ENCODE measurements around the gene KRTAP12-1. TPM values are rescaled to one million over a fixed set of nuclear protein-coding genes. Genes with fewer than 3 reads are reported as not detected.

Gene KRTAP12-1
- total RNA-seq, 1 experiment from 2014 or later: 0.63 TPM

DNA sequence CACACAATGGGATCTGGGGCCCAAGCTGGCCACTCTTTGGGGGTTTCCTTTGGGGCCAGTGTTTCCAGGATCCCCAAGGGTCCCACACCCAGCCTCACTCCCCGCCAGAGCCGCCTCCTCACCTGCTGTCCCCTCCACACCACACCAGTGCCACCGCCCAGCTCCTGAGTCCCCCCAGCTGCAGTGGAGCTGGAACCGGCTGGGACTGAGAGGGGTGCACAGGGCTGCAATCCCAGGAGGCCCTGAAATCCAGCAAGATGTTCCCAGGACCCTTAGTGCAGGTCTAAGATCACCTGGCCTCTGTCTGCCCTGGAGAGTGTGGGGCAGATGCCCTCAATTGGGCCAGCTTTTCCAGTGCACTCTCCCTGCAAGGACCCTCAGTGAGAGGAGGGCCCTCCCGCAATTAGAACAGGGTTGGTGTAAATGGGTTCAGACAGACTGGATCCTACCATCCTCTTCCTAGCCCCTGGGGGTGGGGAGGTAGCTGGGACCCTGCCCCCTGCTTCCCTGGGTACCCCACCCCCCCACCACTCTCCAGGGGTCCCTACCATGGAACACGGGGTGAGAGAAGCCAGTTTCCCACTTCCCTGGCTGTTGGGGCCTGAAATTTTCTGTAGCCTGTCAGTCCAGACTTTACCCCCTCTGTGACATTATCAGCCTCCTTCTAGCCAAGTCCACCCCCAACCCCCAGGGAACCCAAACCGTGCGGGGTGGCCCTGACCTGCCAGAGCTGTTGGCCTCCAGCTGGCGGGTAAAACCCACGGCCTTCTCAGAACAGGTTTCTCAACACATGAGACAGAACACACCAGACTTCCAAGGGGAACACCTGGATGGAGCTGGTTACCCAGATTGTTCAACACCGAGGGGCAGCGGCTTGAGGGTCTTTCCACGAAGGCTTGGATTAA is 22.0 kb upstream of the KRTAP12-1 start:
- Mint-ChIP-seq H3K27me3 (ENCODE audit: low read depth) (peaks cover 34% of the 10 kb centered on the region), H3K27ac (peak overlapping the region; percentile 100), H3K9me3 (no peaks in the 10 kb centered on the region), H3K36me3 (no peaks in the 10 kb centered on the region), H3K4me1 (peaks cover 80% of the 10 kb centered on the region), H3K4me3 (peak overlapping the region; percentile 75)
- ChIA-PET CTCF (interaction anchor here (1.0 to 2.1 kb wide), 4 partner anchors 15 to 193 kb away, joined by 4 to 8 read pairs (median 6); no protein-coding TSS in a partner anchor), POLR2A (no interaction called here)
- ATAC-seq (no peak), DNase-seq (ENCODE audit: low spot score) (no peak)
- no peak for TF ChIP-seq ATF6 (CRISPR knock-in tag; IDR thresholded peaks at IDR 0.05)
- no peak for TF ChIP-seq ERG (CRISPR knock-in tag; IDR thresholded peaks at IDR 0.05)
- TF ChIP-seq, protein P1, sequence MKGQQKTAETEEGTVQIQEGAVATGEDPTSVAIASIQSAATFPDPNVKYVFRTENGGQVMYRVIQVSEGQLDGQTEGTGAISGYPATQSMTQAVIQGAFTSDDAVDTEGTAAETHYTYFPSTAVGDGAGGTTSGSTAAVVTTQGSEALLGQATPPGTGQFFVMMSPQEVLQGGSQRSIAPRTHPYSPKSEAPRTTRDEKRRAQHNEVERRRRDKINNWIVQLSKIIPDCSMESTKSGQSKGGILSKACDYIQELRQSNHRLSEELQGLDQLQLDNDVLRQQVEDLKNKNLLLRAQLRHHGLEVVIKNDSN (CRISPR knock-in tag; IDR thresholded peaks at IDR 0.05): no peak
- no peak for TF ChIP-seq GABPB1 (CRISPR knock-in tag; IDR thresholded peaks at IDR 0.05)
- TF ChIP-seq KAT7 (CRISPR knock-in tag; IDR thresholded peaks at IDR 0.05; ENCODE audit: borderline replicate concordance): no peak
- TF ChIP-seq, protein P2, sequence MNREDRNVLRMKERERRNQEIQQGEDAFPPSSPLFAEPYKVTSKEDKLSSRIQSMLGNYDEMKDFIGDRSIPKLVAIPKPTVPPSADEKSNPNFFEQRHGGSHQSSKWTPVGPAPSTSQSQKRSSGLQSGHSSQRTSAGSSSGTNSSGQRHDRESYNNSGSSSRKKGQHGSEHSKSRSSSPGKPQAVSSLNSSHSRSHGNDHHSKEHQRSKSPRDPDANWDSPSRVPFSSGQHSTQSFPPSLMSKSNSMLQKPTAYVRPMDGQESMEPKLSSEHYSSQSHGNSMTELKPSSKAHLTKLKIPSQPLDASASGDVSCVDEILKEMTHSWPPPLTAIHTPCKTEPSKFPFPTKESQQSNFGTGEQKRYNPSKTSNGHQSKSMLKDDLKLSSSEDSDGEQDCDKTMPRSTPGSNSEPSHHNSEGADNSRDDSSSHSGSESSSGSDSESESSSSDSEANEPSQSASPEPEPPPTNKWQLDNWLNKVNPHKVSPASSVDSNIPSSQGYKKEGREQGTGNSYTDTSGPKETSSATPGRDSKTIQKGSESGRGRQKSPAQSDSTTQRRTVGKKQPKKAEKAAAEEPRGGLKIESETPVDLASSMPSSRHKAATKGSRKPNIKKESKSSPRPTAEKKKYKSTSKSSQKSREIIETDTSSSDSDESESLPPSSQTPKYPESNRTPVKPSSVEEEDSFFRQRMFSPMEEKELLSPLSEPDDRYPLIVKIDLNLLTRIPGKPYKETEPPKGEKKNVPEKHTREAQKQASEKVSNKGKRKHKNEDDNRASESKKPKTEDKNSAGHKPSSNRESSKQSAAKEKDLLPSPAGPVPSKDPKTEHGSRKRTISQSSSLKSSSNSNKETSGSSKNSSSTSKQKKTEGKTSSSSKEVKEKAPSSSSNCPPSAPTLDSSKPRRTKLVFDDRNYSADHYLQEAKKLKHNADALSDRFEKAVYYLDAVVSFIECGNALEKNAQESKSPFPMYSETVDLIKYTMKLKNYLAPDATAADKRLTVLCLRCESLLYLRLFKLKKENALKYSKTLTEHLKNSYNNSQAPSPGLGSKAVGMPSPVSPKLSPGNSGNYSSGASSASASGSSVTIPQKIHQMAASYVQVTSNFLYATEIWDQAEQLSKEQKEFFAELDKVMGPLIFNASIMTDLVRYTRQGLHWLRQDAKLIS (CRISPR knock-in tag; IDR thresholded peaks at IDR 0.05; ENCODE audit: borderline replicate concordance): no peak
- TF ChIP-seq CTCF (IDR thresholded peaks at IDR 0.05): no peak
- no peak for TF ChIP-seq OVOL2 (CRISPR knock-in tag; IDR thresholded peaks at IDR 0.05; ENCODE audit: borderline replicate concordance)
- no peak for TF ChIP-seq TP53 (CRISPR knock-in tag; IDR thresholded peaks at IDR 0.05)
- TF ChIP-seq, protein P3, sequence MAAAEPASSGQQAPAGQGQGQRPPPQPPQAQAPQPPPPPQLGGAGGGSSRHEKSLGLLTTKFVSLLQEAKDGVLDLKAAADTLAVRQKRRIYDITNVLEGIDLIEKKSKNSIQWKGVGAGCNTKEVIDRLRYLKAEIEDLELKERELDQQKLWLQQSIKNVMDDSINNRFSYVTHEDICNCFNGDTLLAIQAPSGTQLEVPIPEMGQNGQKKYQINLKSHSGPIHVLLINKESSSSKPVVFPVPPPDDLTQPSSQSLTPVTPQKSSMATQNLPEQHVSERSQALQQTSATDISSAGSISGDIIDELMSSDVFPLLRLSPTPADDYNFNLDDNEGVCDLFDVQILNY (CRISPR knock-in tag; IDR thresholded peaks at IDR 0.05): no peak
- TF ChIP-seq, protein P4, sequence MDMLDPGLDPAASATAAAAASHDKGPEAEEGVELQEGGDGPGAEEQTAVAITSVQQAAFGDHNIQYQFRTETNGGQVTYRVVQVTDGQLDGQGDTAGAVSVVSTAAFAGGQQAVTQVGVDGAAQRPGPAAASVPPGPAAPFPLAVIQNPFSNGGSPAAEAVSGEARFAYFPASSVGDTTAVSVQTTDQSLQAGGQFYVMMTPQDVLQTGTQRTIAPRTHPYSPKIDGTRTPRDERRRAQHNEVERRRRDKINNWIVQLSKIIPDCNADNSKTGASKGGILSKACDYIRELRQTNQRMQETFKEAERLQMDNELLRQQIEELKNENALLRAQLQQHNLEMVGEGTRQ (CRISPR knock-in tag; IDR thresholded peaks at IDR 0.05): no peak
- no peak for TF ChIP-seq ATF1 (CRISPR knock-in tag; IDR thresholded peaks at IDR 0.05)
- TF ChIP-seq, protein P5, sequence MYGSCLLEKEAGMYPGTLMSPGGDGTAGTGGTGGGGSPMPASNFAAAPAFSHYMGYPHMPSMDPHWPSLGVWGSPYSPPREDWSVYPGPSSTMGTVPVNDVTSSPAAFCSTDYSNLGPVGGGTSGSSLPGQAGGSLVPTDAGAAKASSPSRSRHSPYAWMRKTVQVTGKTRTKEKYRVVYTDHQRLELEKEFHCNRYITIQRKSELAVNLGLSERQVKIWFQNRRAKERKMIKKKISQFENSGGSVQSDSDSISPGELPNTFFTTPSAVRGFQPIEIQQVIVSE (CRISPR knock-in tag; IDR thresholded peaks at IDR 0.05; ENCODE audit: borderline replicate concordance): no peak
- no peak for TF ChIP-seq ZNF396 (CRISPR knock-in tag; IDR thresholded peaks at IDR 0.05; ENCODE audit: borderline replicate concordance)
- TF ChIP-seq PRDM15 (CRISPR knock-in tag; IDR thresholded peaks at IDR 0.05): no peak
